Measurements from ENCODE around the gene CAMK2B. TPM values are rescaled to one million over a fixed set of nuclear protein-coding genes. Genes with fewer than 3 reads are reported as not detected.

The CAMK2B gene
- total and polyA plus RNA-seq, 2 of the 13 experiments (the other 11 are each of a cell fraction or from before 2014, with no cell fraction given) = 0.27 to 0.48 TPM

GRCh38 chr7:44200699-44201461, 124.5 kb downstream of the CAMK2B start, which contains the start of gene YKT6 (continued):
- TF ChIP-seq, protein P1, sequence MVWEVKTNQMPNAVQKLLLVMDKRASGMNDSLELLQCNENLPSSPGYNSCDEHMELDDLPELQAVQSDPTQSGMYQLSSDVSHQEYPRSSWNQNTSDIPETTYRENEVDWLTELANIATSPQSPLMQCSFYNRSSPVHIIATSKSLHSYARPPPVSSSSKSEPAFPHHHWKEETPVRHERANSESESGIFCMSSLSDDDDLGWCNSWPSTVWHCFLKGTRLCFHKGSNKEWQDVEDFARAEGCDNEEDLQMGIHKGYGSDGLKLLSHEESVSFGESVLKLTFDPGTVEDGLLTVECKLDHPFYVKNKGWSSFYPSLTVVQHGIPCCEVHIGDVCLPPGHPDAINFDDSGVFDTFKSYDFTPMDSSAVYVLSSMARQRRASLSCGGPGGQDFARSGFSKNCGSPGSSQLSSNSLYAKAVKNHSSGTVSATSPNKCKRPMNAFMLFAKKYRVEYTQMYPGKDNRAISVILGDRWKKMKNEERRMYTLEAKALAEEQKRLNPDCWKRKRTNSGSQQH (CRISPR knock-in tag; IDR thresholded peaks at IDR 0.05; ENCODE audit: low read depth) = no peak
- TF ChIP-seq, protein P2, sequence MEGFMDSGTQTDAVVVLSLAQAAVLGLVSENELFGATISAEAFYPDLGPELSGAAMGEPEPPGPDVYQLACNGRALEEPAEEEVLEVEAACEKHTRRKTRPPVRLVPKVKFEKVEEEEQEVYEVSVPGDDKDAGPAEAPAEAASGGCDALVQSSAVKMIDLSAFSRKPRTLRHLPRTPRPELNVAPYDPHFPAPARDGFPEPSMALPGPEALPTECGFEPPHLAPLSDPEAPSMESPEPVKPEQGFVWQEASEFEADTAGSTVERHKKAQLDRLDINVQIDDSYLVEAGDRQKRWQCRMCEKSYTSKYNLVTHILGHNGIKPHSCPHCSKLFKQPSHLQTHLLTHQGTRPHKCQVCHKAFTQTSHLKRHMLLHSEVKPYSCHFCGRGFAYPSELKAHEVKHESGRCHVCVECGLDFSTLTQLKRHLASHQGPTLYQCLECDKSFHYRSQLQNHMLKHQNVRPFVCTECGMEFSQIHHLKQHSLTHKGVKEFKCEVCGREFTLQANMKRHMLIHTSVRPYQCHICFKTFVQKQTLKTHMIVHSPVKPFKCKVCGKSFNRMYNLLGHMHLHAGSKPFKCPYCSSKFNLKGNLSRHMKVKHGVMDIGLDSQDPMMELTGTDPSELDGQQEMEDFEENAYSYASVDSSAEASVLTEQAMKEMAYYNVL (CRISPR knock-in tag; IDR thresholded peaks at IDR 0.05; ENCODE audit: borderline replicate concordance) = no peak; the same call in 1 of the 2 replicates
- TF ChIP-seq MAFG (CRISPR knock-in tag; IDR thresholded peaks at IDR 0.05) (no peak), TCF12 (IDR thresholded peaks at IDR 0.05) (no peak), TCF12 (CRISPR knock-in tag; IDR thresholded peaks at IDR 0.05) (0 out of 2 replicates have a peak, but pooled peaks have one; percentile 31), GABPA (IDR thresholded peaks at IDR 0.05; ENCODE audit: low read depth, low read length) (peak; percentile 96), GABPA (CRISPR knock-in tag; IDR thresholded peaks at IDR 0.05; ENCODE audit: low read depth) (peak; percentile 95), MAZ (IDR thresholded peaks at IDR 0.05; ENCODE audit: borderline replicate concordance, low read depth, low read length) (no peak), MAZ (CRISPR knock-in tag; IDR thresholded peaks at IDR 0.05; ENCODE audit: low read depth) (peak; percentile 90), SMARCE1 (IDR thresholded peaks at IDR 0.05; ENCODE audit: borderline replicate concordance) (no peak), CBFB (CRISPR knock-in tag; IDR thresholded peaks at IDR 0.05) (no peak), ERF (CRISPR knock-in tag; IDR thresholded peaks at IDR 0.05) (peak; percentile 73), SMYD3 (CRISPR knock-in tag; IDR thresholded peaks at IDR 0.05) (no peak), NFIB (CRISPR knock-in tag; IDR thresholded peaks at IDR 0.05; ENCODE audit: borderline replicate concordance) (no peak), ZNF746 (CRISPR knock-in tag; IDR thresholded peaks at IDR 0.05) (no peak), ZSCAN12 (CRISPR knock-in tag; IDR thresholded peaks at IDR 0.05) (no peak), ZNF782 (CRISPR knock-in tag; IDR thresholded peaks at IDR 0.05; ENCODE audit: borderline replicate concordance) (no peak), KDM1A (CRISPR knock-in tag; IDR thresholded peaks at IDR 0.05) (no peak), ZNF7 (CRISPR knock-in tag; IDR thresholded peaks at IDR 0.05) (no peak), ZNF891 (CRISPR knock-in tag; IDR thresholded peaks at IDR 0.05) (no peak), KMT2B (CRISPR knock-in tag; IDR thresholded peaks at IDR 0.05) (peak; percentile 77), BRF2 (CRISPR knock-in tag; IDR thresholded peaks at IDR 0.05) (0 out of 2 replicates have a peak, but pooled peaks have one; percentile 18)
- TF ChIP-seq, protein P3, sequence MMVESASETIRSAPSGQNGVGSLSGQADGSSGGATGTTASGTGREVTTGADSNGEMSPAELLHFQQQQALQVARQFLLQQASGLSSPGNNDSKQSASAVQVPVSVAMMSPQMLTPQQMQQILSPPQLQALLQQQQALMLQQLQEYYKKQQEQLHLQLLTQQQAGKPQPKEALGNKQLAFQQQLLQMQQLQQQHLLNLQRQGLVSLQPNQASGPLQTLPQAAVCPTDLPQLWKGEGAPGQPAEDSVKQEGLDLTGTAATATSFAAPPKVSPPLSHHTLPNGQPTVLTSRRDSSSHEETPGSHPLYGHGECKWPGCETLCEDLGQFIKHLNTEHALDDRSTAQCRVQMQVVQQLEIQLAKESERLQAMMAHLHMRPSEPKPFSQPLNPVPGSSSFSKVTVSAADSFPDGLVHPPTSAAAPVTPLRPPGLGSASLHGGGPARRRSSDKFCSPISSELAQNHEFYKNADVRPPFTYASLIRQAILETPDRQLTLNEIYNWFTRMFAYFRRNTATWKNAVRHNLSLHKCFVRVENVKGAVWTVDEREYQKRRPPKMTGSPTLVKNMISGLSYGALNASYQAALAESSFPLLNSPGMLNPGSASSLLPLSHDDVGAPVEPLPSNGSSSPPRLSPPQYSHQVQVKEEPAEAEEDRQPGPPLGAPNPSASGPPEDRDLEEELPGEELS (CRISPR knock-in tag; IDR thresholded peaks at IDR 0.05) = 0 out of 2 replicates have a peak, but pooled peaks have one; percentile 43
- TF ChIP-seq, protein P4, sequence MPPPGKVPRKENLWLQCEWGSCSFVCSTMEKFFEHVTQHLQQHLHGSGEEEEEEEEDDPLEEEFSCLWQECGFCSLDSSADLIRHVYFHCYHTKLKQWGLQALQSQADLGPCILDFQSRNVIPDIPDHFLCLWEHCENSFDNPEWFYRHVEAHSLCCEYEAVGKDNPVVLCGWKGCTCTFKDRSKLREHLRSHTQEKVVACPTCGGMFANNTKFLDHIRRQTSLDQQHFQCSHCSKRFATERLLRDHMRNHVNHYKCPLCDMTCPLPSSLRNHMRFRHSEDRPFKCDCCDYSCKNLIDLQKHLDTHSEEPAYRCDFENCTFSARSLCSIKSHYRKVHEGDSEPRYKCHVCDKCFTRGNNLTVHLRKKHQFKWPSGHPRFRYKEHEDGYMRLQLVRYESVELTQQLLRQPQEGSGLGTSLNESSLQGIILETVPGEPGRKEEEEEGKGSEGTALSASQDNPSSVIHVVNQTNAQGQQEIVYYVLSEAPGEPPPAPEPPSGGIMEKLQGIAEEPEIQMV (CRISPR knock-in tag; IDR thresholded peaks at IDR 0.05; ENCODE audit: low read depth) = no peak
